Measurements from ENCODE around the gene TRIM8.

DNA sequence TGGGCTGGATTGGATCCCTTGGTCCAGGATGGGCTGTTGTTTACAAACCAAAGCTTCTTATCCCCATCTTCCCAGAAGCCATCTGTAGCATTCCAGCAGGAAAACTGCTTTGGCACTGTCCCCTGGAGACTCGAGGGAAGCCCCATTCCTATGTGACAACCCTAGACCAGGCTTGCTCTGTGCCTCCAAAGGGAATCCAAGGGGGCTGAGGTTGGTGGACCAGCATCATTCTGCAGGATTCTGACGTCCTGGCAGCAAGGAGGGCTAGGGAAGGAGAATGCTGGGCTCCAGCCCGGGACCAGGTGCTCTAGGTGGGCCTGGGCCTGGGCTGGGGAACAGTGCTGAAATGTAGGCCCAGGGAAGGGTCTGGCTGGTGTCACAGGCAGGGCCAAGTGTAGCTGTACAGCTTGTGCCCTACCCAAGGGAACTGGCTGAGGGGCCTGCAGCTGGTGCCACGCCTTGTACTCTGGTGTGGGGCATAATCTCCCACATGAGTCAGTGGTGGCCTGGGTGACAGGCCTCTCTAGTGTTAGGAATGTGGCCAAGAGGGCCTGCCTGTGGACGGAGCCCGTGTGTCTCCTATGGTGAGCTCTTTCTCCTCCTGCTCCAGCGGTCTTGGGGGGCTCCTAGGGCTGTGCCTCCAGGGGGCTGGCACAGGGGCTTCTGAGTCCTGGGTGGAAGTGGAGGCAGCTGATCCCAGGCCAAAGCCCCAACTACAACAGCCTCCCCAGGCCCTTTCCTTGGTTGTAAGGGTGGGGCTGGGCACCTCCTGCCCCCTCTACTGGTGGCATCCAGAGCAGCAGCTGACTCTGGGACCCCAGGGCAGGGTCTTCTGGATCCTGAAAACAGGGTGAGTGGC is 25.2 kb downstream of the TRIM8 start:
- TF ChIP-seq POLR2AphosphoS5 (IDR thresholded peaks at IDR 0.05; ENCODE audit: insufficient read depth, low read depth, low read length) (no peak), EZH2 (IDR thresholded peaks at IDR 0.05; ENCODE audit: borderline replicate concordance, low read depth, low read length, severe bottlenecking) (no peak), GATA2 (IDR thresholded peaks at IDR 0.05; ENCODE audit: insufficient read depth, insufficient read length, low read depth, low read length) (no peak)
- TF ChIP-seq, protein P1, sequence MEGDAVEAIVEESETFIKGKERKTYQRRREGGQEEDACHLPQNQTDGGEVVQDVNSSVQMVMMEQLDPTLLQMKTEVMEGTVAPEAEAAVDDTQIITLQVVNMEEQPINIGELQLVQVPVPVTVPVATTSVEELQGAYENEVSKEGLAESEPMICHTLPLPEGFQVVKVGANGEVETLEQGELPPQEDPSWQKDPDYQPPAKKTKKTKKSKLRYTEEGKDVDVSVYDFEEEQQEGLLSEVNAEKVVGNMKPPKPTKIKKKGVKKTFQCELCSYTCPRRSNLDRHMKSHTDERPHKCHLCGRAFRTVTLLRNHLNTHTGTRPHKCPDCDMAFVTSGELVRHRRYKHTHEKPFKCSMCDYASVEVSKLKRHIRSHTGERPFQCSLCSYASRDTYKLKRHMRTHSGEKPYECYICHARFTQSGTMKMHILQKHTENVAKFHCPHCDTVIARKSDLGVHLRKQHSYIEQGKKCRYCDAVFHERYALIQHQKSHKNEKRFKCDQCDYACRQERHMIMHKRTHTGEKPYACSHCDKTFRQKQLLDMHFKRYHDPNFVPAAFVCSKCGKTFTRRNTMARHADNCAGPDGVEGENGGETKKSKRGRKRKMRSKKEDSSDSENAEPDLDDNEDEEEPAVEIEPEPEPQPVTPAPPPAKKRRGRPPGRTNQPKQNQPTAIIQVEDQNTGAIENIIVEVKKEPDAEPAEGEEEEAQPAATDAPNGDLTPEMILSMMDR (IDR thresholded peaks at IDR 0.05; ENCODE audit: extremely low read depth in 1 of 2, insufficient read depth in 1 of 2, low read depth in 1 of 2, low read length in 2 of 2), result peak; percentile 17 to 51
- TF ChIP-seq, protein P2, sequence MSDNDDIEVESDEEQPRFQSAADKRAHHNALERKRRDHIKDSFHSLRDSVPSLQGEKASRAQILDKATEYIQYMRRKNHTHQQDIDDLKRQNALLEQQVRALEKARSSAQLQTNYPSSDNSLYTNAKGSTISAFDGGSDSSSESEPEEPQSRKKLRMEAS (IDR thresholded peaks at IDR 0.05; ENCODE audit: insufficient read depth, insufficient read length), result no peak

All from endothelial cell of umbilical vein (primary cell).